Activated CD4-positive, CD25-positive, alpha-beta regulatory T cell (primary cell): Measurements from ENCODE around the gene ARSB.
"Not testable (repeated sequence)": the region's sequence is repeated elsewhere in the genome, so short reads cannot be mapped to it uniquely, and the experiment has no call there.

Experiments
- DNase-seq, 4 experiments: peaks; one replicate each; lab custom pipeline; 2025; lab: John Stamatoyannopoulos, UW

The ARSB gene

DNA sequence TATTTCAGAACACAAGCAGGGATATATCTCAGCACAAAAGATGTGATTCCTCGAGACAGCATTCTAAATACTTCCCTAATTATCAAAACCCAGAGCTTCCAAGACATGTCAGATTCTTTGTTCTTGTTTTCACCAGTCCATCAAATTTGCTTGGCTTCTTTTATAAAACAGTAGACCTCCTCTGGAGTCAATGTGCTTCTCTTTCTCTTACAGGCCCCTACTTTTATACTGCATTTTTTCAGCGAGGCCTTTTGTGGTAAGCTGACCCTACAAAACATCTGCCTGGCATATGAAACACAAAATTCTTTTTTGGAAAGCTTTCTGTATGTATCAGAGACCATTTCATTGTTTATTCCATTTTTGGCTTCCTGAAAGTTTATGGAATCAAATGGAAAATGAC lies 81.8 kb downstream of the ARSB start:
- no peak for DNase-seq

DNA sequence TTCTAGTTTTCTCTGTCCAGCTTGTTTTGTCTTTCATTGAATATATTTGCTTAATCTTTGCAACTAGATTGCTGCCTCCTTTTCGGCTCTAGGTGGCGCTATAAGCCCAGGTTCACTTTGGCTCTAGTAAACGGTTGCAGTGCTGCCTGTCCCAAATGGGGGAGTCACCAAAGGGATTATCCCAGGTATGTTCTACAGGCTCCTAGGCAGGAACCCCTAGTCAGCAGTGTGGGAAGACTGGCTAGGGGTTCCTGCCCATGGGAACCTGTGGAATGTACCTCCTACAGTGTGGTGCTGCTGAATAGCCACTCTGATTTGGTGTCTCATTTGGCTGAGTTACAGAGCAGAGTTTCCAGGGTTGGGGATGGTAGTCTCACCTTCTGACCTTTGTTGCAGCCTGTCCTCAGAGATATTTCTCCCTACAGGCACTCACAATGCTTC lies 85.2 kb downstream of the ARSB start:
- no peak for DNase-seq

DNA sequence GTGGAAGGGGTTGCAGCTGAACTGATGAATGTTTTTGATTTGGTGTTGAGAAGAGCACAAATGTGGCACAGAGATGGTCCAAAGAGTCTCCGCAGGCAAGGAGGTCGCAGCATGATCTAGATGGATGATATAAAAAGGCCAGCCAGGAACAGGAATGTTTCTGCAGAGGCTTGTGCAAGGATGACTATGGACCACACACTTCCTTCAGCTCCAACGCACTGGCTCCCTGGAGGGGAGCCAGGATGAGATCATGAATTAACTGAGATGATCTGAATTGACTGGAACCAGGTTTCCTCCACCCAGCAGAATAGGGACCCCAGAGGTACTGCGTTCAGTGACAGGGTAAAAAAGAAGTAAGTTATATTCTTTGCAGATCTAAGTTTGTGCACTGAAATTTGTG lies 89.0 kb downstream of the ARSB start:
- DNase-seq: no peak

DNA sequence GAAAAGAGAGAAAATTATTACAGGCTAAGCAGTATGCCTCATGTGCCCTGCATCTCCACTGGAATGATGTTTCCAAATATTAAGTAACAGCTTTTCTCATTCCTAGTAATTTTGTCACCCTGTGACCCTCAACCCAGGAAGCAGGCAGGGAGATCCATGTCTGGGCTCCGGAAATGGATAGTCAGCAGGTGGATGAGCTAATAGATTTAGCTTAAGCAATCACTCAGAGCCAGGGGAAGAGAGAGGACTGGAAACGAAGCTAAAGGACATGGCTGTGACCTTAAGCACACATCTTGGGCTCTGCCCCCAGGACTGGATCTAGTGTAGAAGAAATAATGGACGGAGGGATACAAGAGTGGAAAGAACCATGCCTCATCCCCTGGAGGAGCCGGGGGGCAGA lies 89.5 kb downstream of the ARSB start:
- no peak for DNase-seq

DNA sequence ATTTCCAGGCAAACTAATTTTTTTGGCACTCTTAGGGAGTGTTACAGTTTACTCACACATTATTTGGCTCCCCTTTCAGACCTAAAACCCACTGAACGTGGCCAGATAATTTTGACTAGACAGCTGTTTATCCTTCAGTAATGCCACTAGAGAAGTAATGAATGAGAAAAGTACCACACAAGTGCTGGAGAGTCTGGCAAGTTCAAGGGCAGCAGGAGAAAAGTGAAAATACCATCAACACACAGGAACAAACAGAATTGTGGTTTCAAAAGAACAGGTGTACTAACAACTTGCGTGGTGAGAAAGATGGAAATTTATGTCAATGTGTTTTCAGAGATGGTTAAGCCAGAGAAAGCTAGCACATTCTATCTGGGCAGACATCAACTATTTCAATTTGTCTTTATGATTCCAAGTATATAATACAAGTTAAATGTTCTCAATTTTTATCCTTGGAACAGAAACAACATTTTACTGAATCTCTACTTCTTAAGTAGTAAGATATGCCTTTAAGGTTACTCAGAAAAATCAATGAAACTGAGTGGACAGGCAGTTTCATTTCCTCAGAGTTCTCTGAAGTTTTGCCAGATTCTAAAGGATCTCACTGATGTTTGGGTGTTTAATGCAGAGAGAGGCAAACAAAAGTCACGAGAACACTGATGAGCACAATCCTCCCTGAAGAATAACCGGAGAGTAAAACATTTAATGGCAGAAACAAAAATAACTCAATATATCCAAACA lies 91.0 kb downstream of the ARSB start:
- DNase-seq: no peak

DNA sequence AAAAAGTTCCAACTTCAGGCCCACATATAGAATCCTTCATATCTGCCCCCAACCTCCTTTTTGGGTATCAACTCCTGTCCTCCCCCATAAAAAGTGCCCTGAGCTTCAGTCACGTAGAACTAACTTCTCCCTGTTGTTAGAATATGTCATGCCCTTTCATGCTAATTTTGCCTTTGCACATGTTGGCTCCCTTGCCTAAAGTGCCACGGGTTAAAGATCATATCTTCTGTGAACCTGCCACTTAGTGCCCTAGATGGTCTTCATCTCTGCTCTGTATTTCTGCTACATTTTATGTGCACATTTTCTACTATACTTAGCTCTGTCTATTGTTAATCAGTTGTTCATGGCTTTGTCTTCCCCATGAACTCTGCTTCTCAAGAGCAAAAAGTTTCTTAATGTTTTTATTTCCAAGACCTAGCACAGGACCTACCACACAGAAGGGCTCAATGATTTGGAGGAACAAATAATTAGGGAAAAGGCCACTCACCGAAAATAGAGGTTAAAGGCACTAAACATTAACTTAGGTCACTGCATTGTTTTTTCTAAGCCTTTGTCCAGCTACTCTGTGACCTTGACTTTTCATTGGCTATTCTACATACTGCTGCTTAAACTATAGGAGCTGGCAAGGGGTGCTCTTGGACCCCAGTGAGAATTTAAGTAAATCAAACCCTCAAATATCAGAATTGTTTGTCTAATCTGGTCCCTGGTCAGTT lies 94.3 kb downstream of the ARSB start:
- no peak for DNase-seq

DNA sequence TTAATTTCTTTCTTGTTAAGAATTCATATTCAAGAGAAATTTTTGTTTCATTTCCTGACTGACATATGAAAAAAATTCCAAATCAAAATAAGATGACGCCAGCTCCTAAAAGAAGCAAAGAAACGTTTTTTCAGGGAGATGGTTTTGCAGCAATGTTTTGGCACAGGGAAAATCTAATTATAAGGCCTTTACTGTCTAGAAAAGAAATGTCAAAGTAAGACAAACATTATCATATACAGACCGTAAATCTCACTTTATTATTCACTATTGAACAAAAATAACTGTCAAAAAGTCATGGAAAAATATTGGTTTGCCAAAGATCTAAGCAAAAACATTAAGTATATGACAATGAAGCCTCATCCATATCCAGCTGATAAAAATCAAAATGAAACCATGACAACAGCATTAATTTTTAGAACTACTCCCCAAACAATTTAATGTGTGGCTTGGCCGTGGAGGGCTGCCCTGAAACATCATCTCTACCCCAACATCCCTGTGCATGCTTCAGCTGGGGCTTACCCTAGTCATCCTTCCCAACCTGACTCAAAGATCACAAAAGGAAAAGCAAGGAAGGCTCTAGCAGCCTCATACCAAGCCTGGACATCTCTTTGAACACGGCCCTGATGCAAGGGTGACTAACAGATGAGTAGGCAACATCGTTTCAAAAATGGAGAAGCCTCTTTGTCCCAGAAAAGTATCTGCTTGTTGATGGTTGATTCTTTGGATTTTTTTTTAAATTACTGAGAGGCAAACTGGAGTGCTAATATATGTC lies 95.6 kb downstream of the ARSB start:
- DNase-seq: no peak

DNA sequence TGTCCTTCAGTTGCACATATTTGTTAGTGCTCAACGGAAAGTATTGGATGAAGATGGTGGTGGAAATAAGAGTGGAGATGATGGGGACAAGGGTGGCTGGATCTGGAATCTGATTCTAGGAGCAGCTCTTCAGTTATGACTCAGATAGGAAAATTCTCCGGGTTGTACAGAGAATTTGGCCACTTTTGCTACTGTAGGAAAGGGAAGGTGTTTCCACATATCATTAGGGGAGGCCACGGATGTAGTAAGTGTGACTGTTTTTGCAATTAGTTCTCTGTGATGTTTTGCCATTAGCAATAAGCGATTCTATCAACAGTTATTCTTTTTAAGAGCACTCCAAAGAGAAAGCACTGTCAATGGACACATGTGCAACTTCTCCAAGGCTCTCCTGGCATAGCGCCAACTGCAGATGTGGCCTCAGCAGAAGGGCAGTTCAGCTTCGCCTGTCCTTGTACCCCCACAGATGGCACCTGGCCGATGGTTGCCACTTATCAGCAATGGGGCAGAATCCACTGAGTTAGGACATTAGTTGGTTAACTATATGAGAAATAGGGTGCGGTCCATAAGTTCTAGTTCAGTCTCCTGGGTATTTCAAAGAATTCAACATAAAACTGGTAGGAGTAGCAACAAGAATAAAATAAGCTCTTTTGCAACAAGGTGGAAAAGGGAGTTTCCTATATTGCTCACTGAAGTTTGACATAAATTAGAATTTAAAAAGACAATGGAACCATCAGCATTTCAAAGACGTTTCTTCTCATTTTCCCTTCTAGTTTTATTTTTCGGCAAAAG lies 96.3 kb downstream of the ARSB start:
- no peak for DNase-seq

DNA sequence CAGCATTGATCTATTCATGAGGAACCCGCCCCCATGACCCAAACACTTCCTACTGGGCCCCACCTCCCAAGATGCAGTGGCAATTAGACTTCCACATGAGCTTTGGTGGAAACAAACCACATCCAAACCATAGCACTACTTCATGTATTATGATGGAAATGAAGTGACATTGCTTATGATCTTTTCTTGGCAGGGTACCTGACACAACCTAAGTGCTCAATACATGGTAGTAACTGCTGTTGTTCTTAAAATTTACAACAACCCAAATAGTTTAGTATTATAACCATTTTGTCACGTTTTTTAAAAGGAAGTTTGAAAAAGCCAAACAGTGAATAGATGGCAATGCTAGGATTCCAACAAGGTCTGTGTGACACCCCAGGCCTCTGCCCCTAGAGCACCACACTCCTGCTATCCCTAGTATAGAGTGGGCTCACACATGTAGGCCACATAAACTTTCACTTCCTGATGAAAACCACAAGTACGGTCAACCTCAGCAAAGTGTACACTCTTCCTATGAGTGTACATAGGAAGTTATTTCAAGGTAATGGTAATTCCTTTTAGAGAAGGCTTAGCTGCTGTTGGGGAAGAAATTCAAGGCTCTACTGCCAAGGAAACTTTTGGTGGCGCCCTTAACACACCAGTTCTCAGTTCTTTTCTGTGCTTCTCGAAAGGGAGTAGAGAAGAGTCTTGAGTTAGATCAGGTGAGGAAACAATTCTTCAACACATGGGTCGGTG lies 97.6 kb downstream of the ARSB start:
- no peak for DNase-seq

DNA sequence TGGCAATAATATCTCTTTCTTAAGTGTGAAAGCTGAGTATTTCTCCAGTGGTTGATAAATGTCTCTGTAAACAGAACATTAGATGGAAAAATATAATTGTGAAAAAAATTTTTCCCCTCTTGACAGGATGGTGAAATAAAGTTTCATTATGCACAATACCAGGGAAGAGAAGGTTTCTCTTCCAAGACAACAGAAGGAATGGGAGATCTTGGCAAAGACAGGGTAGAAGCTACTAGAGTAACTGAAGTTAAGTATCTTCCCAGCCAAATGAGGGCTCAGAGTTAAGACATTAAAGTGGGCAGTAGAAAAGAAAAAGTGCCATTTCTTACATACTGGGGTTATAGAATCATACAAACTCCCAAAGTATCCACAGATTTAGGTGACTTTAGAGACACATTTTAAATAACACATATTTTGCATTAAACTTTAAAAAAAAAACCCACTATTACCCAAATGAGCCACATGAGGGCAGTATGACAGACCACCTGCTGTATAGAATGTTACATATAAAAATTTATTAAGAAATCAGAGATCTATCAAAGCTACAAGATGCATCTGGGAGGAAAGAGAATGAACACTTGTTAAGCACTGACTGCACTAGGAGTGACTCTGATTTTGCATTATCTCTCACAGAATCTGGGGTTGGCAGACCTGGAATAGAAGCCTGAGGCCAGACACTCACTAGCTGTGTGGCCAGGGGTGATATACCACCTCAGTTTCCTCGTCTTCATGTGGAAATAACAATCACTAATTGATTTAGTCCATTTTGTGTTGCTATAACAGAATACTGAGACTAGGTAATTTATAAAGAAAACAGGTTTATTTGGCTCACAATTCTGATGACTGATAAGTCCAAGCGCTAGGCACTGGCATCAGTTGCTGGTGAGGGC lies 98.5 kb downstream of the ARSB start:
- no peak for DNase-seq

DNA sequence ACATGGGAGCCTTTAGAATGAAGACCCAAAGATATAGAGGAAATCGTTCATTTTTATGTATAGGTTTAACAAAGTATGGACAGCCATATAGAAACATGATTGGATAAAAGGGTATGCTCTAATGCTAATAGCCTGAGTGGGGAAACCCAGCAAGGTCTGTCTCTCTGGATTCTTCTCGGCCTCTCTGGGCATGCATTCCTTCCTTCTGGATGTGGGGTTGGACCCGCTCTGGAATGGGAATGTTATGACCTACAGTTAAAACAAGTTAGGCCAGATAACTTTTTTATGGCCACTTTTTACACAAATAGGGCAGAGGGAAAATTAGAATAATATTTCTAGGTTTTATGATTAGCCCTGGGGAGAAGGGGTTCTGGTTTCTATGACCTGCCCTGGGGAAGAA lies 103.2 kb downstream of the ARSB start:
- DNase-seq: no peak

DNA sequence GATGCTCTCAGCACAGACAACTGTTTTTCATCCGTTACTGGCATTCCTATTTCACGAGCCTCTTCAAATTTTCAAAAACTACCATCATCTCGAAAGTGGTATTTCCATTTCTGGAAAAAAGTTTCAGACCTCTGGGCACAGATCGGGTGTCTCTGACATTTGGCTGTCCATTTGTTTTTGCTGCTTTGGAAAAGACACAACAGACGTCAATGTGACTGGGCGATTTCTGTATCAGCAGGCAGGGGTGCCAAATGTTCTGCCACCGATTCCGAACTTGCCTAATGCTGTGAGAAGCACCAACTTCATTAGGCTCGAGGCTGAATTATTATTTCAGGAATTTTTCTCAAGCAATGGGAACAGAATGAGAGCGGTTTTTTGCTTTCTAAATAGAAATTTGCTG lies 105.6 kb downstream of the ARSB start:
- DNase-seq: no peak

DNA sequence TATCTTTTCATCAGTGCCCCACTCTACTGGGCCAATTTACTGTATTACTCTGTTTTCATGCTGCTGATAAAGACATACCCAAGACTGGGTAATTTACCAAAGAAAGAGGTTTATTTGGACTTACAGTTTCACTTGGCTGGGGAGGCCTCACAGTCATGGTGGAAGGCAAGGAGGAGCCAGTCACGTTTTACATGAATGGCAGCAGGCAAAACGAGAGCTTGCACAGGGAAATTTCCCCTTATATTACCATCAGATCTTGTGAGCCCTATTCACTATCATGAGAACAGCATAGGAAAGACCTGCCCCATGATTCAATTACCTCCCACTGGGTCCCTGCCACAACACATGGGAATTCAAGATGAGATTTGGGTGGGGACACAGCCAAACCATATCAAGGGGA lies 119.0 kb downstream of the ARSB start:
- not testable (repeated sequence) for DNase-seq

DNA sequence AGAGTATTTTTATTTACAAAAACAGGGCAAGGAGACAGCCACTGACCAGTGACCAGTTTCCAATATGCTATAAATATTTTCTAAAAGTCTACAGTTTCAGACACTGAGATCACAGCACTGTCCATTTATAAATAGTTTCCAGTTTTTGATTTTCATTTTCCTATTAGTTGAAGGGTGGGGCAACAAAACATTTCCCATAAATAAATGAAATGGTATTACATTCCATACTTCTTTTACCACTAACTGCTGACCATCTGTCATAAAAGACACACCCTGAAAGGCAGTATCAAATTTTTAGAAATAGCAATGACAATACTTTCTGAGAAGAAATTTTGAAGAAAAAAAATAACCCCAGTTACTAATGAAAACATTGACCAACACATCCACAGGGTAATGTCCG lies 126.7 kb downstream of the ARSB start:
- DNase-seq: no peak

DNA sequence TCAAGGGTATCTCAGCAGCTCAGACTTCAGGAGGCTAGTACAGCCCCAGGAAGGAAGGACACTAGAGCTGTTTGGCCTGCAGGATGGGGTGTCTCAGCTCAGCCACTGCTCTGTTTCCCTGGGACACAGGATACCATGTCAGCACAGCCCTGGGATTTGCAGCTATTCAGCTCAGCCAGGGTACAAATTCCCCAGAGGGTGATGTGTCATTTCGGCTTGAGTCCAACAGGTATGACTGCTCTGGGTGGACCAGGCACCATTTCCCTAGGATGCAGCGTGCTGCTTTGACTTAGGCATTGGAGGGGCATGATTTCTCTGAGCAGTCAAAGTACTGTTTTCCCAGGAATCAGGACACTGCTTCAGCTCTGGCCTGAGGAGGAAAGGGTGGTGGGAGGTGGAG lies 130.1 kb downstream of the ARSB start:
- DNase-seq: no peak

DNA sequence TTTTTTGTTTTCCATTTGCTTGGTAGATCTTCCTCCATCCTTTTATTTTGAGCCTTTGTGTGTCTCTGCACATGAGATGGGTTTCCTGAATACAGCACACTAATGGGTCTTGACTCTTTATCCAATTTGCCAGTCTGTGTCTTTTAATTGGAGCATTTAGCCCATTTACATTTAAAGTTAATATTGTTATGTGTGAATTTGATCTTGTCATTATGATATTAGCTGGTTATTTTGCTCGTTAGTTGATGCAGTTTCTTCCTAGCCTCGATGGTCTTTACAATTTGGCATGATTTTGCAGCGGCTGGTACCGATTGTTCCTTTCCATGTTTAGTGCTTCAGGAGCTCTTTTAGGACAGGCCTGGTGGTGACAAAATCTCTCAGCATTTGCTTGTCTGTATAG lies 133.2 kb downstream of the ARSB start:
- not testable (repeated sequence) for DNase-seq

DNA sequence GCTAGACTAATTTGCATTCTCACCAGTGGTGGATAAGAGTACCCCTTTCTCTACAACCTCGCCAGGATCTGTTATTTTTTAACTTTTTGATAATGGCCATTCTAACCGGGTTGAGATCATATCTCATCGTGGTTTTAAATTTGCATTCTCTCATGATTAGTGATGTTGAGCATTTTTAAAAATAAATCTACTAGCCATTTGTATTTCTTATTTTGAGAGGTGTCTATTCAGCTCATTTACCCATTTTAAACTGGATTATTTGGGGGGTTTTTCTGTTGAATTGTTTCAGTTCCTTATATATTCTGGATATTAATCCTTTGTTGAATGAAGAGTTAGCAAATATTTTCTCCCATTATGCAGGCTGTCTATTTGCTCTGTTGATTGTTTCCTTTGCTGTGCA lies 139.6 kb downstream of the ARSB start:
- DNase-seq: no peak

DNA sequence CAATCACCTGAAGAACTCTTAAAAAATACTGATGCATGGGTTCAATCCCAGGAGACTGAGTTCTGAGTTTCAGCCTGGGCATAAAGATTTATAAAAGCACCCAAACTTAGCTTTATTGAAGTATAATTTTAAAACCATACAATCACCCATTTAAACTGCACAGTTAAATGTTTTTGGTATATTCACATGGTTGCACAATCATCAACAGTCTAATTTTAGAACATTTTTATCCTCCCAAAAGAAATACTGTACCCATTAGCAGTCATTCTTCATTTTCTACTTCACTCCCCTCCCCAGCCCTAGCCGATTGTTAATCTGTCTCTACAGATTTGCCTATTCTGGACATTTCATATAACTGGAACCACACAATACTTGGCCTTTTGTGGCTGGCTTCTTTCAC lies 141.7 kb downstream of the ARSB start:
- DNase-seq: no peak

DNA sequence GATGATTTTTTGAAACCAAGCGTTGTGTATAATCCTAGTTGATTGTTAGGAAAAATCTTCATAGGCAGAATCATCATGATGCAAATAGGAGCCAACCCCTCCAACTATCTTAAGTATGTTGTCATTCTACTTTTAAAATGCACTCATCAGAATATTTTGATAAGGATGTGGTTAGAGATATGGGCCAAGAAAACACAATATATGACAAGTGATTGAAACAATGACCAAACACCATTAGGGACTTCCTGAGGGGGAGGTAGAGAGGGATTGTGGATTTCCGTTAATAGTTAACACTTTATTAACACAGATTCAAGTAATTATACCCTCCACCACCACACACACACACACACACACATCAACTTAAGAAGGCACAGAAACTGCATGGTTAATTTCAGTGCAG lies 143.3 kb downstream of the ARSB start:
- DNase-seq: no peak

DNA sequence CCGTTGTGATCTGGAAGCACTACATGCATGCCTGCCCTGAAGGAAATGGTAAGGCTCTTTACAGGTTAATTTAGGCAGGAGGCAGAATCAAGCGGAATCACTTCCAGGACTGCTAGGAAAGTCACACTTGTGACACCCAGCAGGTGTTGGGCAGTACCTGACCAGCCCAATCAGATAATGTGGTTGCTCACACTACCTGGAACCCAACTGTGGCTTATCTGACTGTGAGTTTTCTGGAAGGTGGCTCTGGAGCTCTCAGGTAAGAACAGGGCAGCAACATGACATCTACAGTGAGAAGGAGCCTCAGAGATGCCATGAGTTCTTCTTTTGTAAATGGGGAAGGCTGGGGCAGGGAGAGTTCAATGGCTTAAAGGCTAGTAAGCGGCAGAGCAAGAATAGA lies 146.4 kb downstream of the ARSB start:
- no peak for DNase-seq

DNA sequence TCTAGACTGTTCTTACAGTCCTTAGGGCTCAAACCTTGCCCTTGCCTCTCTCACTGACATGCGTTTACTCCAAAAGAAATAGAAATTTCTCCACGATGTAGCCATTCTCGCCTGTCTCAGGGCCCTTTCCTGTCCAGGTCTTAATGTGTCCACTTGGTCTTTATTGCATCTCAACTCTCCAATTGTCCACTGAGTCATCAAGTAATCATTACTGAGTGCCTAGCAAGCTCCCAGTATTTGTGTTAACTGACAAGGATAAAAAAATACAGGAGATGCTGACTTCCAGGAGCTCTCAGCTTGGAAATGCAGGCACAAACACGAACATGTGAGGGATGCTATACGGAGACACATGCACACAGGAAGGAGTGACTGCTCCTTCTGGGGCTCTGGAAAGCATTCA lies 147.3 kb downstream of the ARSB start:
- DNase-seq: no peak
